GM19035 (cell line): ENCODE measurements around the gene MRPL27.

ENCODE experiments used
- ATAC-seq: cut with Tn5 transposase; IDR thresholded peaks from one replicate; pipeline ENCODE4 v1.9.1; 2021; ENCODE audit not compliant: unreplicated experiment

The MRPL27 gene

DNA sequence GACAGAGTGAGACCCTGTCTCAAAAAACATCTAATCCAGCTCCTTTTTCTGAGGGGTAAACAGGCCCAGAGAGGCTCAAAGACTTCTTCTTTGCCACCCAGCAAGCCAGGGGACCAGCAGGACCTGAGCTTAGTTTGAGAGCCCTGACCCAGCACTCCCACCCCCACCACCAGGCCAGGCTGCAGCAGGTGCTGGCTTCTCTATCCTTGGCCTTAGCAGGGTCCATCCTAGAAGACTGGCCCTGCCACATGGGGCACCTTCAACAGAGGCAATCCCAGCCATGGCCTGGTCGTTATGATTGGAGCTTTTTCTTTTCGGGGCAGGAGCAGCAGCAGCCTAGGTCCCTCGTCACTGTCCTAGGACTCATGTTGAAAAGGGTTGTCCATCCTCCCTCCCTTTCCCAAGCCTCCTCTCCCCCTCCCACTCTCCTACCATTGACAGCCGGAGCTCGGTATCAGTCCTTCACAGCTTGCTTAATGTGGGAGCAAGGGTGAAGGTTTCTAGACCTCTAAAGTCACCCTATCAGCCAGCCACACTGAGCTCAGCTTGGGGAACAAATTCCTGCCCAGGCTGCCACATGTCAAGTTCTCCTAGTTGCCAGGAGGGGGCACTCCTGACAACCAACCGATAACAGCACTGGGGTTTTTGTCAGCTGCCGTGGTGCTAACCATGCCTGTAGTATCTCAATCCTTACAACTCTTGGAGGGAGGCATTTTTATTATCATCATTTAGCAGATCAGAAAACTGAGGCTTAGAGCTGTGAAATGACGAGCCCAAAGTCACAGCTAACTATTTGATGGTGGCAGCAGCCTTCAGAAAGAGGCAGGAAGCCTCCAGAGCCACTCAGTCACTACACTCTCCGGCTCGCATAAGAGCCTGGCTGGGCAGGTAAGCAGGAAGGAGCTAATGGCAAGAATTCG is 11.2 kb downstream of the MRPL27 start:
- ATAC-seq: no peak

DNA sequence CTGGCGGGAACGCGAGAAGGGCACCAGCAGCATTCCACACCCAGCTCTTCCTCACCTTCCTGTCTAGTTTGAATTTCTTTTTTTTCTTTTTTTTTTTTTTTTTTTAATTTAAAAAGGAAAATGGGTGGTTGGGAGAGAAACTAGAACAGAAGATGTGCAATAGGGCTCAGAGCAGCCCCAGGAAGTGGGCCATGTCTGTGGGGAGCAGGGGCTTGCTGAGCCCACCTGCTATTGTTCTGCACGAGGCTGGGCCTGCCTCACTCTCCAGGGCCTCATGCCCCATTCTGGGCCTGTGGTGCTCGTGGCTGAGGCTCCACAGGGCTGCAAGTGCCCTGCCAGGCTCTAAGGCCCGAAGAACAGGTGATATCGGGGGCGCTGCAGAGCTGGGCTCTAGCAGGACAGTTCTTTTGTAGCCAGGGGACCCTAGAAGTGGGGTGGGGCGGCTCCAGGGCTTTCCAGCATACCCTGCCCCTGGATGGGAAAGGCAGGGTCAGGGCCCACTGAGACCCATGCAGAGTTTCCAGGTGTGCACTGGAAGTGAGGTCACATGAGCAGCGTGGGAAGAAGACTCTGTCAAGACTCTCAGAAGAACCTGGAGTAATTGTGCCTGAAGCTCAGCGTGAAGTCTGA is 12.4 kb downstream of the MRPL27 start:
- no peak for ATAC-seq

GRCh38 chr17:50359998-50360461 is 13.0 kb downstream of the MRPL27 start:
- ATAC-seq: no peak

DNA sequence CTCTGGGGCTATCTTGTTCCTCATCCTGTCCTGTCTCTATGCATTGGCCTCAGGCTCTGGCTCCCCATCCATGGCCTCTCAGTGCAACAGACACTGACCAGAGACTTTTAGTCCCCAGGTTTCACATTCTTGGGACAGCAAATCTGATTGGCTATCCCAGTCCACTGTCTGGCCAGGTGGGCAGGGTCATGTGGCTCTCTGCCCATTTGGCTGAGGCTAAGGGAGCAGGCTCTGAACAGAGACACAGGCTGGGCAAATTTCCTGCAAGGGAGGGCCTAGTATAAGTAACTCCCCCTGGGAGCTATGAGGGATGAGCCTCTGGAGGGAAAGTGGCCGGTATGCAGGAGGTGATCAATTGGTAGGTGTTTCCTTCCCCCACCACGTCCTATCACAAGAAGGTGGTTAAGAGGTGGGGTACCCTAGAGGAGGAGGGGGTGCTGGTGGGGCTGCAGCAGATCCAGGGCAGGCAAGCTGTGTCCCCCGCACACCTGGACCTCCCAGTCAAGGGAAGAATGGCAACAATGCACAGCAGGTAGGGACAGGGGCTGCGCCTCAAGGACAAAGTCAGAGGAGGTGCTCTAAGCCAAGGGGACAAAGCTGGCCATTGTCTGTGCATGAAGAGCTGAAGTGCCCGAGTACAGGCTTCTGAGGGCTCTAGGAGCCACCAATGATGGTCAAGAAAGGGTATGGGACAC is 13.8 kb downstream of the MRPL27 start:
- no peak for ATAC-seq

- no peak for ATAC-seq
These were observed 14.8 kb downstream of the MRPL27 start for GRCh38 chr17:50358177-50358576.

GRCh38 chr17:50356892-50357510 is 16.0 kb downstream of the MRPL27 start:
- no peak for ATAC-seq

GRCh38 chr17:50356418-50356817 is 16.6 kb downstream of the MRPL27 start:
- no peak for ATAC-seq

GRCh38 chr17:50355701-50356341 is 17.2 kb downstream of the MRPL27 start:
- ATAC-seq: no peak

- ATAC-seq: no peak
These were observed 17.7 kb downstream of the MRPL27 start for GRCh38 chr17:50355336-50355700.

DNA sequence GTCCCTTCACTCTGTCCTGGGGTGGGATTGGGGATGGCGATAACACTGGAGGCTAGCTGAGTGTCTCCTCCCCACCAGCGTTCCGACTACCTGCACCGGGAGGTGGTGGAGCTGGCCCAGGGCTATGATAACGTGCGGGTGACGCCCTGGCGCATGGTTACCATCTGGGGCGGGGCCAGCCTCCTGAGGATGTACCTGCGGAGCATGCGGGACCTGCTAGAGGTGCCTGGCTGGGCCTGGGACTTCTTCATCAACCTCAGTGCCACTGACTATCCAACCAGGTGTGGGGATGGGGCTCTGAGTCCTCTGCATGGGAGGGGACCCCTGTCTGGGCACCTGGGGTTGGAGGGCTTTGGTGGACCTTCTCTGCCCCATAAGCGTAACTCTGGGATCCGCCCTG is 18.2 kb downstream of the MRPL27 start:
- ATAC-seq: no peak

DNA sequence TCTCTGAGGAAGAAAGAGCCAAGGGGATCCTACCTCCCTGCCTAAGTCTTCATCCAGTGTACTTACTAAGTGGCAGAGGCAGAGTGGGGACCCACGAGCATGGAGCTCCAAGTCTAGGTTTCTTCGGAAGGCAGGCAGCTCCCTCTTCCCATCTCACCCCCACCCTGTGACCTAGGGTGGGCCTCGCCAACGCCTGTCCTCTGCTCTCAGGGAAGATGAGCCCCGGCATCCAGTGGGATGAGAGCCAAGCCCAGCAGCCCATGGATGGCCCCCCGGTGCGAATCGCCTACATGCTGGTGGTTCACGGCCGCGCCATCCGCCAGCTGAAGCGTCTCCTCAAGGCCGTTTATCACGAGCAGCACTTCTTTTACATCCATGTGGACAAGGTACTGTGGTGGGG is 18.8 kb downstream of the MRPL27 start:
- no peak for ATAC-seq

DNA sequence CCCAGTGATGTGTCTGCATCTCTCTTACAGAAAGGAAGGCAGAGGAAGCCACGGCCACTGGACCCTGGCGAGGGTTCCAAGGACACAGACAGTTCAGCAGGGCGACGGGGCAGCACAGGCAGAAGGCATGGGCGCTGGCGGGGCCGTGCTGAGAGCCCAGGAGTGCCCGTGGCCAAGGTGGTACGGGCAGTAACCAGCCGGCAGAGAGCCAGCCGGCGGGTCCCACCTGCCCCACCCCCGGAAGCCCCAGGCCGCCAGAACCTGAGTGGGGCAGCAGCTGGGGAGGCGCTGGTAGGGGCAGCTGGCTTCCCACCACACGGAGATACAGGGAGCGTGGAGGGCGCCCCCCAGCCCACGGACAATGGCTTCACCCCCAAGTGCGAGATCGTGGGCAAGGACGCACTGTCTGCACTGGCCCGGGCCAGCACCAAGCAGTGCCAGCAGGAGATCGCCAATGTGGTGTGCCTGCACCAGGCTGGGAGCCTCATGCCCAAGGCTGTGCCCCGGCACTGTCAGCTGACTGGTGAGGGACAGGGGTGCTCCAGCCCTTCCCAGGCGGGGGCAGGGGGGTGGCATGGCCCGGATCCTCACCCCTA is 19.3 kb downstream of the MRPL27 start:
- ATAC-seq: no peak

GRCh38 chr17:50352693-50353599 is 20.0 kb downstream of the MRPL27 start:
- ATAC-seq: no peak

DNA sequence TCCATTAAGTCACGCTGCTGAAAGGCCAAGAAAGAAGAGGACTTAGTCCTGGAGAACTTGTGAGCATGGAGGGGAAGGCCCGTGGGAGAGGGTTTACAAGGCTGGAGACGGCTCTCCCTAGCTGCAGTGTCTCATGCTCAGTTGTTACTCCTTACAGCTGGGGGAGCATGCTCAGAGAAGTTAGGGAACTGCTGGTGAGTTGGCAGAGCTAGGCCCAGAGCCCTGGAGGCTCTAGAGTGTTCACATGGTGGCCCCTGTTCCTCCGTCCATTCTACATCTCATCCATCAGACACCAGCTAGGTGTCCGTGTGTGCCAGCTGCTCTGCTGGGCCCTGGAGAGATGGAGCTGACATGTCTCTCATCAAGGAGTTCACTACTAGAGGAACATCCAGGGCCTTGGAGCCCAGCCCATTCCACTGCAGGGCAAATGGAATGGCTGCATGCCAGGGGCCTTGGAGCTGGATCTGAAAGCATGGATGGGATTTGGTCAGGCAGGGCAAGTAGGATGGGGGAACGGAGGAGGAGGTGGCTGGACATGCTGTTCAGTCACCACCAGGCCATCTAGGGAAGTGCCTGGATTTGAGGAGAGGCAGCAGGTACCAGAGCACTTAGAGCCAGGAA is 20.8 kb downstream of the MRPL27 start:
- ATAC-seq: no peak

DNA sequence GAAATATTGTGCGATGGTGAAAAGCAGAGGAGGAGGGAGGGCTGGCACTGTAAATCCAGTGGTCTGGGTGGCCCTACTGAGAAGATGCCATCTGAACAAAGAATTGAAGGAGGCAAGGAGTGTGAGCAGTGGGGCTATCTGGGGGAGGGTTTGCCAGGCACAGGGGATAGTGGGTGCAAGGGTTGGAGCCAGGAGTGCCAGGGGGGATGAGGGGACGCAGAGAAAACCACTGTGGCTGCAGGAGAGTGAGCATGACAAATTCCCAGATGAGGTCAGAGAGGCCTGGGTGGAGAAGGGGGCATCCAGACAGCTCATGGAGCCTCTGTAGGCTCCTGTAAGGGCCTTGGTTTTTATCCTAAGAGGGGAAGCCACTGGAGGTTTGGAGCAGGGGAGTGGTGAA is 22.3 kb downstream of the MRPL27 start:
- no peak for ATAC-seq

DNA sequence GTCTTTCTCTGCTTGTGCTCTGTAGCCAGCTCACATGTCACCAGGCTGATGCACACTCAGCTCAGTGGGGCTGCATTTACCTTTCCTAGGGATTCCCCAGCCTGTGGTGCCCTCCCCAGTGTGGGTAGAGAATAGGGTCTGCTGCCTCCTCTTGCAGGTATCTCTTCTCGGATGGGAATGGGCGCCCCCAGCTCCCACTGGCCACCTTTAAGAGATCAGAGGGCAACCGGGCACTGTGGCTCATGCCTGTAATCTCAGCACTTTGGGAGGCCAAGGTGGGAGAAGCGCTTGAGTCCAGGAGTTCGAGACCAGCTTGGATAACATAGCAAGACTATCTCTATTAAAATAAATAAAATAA is 23.8 kb downstream of the MRPL27 start:
- ATAC-seq: no peak

DNA sequence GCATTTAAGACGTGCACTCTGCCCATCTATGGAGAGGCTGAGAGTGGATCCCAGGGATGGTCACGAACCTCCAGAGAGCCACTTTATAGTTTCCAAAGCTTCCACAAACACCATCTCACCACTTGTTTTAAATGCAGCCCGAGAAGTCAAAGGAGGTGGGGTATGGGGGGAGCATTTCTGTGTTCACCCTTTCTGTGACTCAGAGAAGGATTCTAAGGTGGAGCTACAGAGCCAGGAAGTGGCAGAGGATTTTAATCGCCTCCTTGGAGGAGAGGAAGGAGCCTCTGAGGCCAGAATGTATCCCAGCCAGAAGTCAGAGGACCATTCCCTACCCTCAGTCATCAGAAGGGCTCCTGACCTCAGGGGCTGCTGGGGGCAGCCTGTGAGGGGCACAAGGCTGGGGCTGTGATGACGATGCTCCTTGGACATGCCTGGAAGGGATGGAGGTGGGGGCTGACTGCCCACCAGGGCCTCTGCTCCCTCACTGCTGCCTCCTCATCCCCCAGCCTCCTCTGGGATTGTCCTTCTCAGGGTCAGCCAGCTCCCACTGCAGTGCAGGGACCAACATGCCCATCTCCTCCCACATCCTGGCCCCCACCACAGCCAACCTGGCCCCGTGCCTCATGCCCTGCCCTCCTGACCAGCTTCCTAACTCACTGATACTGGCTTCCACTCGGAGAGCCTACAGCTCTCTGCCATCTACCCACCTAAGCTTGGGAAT is 24.3 kb downstream of the MRPL27 start:
- no peak for ATAC-seq

DNA sequence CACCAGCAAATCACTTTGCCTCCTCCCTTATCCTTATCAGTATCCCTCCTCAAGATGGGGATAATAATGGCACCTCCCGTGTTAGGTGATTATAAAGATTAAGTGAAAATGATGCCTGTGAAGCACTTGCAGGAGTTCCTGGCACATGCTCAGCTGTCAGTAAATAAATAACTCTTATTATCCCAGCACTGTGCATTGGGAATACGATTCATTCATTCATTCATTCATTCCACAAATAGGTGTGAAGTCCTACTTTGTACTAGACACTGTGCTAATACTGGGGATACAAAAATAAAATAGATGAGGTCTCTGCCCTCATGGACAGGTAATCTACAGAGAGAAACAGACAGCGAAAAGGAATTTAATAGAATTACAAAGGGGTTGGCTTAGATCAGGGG is 25.1 kb downstream of the MRPL27 start:
- no peak for ATAC-seq
